Right renal pelvis (tissue), 4 donors: ENCODE results near the gene MMS19. TPM values are rescaled to one million over a fixed set of nuclear protein-coding genes. Genes with fewer than 3 reads are reported as not detected.
A peak's percentile ranks its signal among the peaks of the same experiment; 100 is the strongest.

Source experiments
- DNase-seq, 4 donors: peaks; one replicate each; pipeline ENCODE4 v3.0.0-alpha.2; 2013; ENCODE audit warnings: low read depth in 4 of 4, low spot score in 3 of 4, missing footprints in 1 of 4
- polyA plus RNA-seq, 4 donors: library from polyadenylated mRNA; unstranded; fragments of 120-200 nt; gene quantifications; one replicate each; pipeline ENCODE4 v1.2.1, GENCODE V29; 2013; ENCODE audit not compliant: insufficient read length in 4 of 4

Gene MMS19
- polyA plus RNA-seq, 4 donors = 80.3 to 88.4 (median 82.9) TPM

DNA sequence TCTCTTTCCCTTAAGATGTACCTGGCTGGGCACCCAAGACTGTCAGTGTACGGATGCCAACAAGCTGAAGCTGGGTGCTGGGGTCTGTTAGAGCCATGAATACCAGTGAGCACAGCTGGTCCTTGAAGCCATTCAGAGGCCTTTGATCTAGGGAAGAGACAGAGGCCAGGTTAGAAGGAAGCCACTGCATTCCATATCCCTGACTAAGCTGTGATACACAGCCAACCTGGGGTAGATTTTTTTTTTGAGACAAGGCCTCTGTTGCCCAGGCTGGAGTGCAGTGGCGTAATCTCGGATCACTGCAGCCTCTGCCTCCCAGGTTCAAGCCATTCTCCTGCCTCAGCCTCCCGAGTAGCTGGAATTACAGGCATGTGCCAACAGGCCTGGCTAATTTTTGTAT, 31.5 kb downstream of the MMS19 start:
- DNase-seq = no peak

DNA sequence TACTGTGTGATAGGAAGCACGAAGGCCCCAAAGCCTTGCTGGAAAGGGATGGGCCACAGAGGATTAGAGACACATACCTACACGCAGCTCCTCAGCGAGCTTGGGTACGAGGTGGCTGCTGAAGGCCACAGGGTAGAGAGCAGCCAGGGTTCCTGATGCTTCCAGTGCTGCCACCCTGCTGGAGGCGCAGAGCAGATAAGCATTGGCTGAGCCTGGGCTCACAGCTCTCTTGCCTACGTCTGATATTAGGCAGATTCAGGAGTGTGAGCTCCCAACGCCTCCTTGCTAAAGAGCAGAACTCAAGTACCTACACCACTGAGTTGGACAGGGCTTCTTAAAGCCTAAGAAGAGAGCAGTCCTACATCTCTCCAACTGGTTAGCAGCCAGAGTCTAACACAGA, 32.2 kb downstream of the MMS19 start:
- no peak for DNase-seq

DNA sequence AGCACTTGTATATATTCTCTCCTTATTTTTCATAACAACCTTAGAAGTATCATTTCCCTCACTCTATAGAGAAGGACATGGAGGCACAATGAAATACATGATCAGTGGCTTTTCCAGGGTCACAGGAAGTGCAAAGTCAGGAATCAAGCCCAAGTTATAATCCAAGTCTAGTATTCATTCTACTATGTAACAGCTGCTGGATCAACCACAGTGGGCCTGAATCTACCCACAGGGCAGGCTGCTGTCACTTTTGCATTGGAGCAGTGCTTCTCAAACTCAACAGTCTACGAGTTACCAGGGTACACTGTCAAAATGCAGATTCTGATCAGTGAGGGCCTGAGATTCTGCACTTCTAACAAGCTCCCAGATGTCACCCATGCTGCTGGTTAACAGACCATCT, 34.0 kb downstream of the MMS19 start:
- DNase-seq = no peak

DNA sequence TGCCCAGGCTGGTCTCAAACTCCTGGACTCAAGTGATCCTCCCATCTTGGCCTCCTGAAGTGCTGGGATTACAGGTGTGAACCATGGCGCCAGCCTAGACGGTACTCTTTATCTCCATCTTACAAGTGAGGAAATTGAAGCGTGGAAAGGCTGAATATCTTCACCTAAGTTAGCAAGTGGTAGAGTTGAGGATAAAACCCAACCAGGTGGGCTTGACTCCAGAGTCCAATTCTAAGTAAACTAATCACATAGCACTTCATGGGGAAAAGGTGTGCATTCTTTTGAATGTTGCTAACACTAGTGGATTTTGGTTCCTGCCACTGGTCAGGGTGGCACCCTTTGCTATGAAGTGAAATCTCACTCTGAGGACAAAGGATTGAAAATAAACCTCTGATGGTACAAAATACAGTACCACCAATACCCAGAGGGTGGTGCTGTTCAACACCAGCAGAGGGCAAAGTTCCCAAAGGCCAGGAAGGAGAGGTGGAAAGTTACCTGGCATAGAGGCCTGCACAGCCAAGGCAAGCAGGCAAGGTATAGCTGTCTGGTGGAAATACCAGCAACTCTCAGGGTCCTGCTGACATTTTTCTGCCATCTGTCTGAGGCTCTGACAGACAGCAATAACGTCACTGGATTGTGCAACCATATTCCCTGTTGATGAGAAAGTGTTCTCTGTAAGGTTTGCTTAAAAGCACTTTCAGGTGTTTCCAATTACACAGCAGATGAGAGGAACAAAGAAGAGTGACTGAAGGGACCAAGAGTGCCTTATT, 34.7 kb downstream of the MMS19 start:
- DNase-seq = peak in 3 of 4 donors; percentile 28 to 46 (median 37)

DNA sequence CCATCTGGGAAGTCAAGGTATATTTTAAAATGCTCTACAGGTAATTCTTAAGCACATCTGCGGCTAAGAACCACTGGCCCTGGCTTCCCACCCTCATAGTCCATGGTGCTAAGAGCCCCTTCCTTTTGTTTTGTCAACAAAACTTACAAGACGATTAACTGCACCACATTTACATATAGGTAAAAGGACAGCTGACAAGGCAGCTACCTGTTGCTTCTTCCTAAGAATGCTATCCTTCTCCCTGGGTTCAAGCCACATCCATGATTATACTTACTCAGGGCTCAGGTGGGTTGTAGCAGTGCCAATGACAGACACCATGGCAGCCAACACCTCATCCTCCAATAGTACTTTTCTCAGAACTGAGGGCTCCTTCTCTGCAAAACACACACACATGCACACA, 35.9 kb downstream of the MMS19 start:
- DNase-seq = no peak

DNA sequence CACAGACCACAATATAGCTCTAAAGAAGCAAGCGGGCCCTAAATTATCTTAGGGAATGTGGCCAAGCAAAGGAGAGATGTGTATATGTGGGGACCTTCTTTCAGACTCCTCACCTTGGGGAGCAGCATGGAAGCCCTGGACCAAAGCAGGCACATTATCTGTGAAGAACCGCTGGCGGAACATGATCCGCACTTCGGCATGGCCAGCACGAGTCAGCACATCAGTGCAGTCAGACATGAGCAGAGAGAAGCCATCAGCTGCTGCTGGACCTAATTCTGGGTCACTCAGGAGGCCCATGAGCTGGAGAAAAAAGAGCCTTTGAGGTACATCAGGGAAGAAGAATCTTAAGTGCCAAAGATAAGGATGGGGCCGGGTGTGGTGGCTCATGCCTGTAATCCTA, 38.3 kb downstream of the MMS19 start:
- DNase-seq = no peak

DNA sequence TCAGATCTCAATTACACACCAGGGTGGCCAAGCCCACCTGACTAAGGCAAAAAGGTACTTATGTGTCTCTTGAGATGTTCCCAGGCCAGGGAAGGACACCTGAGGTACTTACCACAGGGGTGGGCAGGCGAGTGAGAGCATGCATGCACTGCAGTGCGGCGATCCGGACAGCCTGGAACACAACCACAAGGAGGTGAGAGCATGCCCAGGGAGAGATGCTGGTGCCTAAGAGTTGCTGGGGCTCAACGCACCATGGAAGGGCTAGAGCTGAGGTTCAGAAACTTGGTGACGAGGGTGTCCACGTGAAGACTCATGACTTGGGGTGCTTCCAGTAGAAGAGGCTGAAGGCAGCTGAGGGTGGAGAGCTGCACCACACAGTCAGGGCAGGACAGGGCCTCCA, 39.1 kb downstream of the MMS19 start:
- DNase-seq = no peak

DNA sequence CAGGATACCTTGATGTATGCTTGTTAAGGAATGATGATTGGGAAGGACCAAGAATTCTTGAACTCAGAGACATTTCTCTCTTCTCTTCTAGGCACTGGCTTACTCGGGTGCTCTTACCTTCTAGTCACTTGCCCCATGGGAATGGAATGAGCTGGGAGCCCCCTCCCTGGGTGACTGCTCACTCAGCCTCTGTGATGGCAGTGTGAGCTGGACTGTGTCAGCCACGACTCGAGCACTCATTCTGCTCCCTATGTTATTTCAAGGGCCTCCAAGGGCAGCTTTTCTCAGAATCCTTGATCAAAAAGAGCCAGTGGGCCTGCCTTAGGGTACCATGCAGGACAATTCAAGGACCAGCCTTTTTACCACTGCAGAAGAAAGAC, 41.5 kb downstream of the MMS19 start:
- DNase-seq = no peak

DNA sequence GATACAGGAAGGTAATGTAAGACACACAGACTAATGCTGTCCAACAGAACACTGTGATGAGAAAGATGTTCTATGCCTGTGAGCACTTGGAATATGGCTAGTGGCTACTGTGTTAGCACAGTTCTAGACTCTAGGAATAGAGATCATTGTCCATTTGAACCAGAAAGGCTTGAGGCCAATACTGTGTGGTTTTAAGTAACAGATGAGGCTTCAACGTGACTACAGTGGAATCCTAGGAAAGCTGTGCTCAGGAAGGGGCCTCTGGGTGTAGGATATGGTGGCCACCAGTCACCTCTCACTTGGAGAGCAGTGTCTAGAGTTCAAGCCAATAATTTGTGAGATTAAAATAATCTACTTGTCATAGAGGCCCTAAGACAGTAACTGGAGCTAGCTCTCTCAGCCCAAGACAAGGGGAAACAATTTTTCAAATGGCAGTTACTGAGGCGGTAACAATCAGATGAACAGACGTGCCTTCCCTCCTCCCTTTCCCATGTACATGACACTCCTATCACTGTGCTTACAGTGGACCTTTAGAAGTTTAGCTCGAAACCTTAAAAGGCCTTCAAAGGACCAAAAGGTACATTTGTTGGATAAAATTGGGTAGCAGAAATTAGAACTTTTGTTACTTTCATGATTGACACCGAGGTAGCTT, 42.1 kb downstream of the MMS19 start:
- DNase-seq = no peak

DNA sequence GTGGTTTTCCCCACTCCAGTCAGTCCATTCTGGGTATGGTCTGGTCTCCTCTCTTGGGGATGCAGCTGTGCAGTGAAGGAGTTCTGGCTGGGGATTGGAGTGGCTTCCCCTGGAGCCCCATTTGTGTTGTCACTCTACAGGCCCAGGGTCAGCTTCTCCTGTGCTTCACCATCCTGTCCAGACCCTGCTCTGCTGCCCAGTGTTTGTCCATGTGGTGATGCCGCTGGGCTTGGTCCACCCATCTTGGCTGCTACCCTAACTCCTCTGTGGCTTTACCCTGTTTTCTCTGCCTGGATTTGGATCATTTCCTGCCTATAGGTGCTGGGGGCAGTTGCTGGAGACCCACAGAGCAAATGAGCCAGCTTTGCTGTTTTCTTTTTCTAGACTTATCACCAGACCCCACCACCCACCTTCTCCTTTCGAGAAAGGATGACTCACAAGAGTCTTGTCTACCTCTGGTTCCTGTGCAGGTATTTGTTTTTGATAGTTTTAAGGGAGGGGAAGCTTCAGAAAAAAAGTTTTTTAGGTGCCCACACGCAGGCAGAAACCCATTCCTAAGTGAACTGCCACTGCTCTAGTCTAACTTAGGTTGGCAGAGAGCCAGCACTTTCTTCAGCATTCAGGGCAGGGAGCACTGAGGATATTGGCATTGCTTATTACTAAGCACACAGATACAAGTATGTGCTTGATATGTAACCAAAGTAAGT, 43.7 kb downstream of the MMS19 start:
- no peak for DNase-seq

DNA sequence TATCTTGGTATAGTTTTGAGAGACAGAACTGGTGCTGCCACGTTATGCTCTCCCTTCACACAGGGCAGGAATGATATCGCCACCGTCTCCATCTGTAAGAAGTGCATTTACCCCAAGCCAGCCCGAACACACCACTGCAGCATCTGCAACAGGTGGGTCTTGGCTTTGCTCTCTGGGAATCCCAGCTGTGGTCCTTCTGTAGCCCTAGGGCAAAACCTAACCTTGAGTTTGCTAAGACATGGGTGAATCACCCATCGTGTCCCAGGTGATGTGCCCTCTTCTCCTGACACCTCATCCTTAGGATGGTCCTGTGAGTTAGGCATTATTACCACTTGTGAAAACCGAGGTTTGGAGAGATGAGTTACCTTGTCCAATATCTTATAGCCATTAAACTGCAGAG, 45.9 kb downstream of the MMS19 start:
- no peak for DNase-seq

DNA sequence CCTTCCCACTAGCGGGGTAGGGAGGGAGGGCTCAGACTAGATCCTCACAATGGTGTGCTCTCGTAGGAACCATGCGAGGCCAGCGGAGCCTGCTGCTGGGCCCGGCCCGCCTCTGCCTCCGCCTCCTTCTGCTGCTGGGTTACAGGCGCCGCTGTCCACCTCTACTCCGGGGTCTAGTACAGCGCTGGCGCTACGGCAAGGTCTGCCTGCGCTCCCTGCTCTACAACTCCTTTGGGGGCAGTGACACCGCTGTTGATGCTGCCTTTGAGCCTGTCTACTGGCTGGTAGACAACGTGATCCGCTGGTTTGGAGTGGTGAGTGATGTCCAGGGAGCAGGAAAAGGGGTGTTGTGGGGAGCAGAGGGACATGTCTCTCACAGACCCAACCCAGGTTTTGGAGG, 46.6 kb downstream of the MMS19 start:
- DNase-seq = no peak

DNA sequence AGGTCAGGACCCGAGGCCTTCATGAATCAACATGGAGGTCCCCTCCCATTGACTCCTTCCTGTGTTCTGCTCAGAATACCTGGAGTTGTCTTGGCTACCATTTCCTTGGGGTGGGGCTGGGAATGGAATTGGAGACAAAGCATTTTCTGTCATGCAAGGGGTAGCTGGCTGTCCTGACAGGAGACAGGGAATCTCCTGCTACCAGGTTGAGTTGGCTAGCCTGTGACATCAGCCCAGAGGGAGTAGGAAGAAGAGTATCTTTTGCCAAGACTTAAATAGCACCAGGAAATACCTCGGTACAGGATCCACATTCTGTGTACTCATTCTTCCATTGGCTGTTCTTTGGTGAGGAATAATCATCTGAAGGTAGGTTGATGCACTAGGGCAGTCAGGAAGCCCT, 47.4 kb downstream of the MMS19 start:
- no peak for DNase-seq

DNA sequence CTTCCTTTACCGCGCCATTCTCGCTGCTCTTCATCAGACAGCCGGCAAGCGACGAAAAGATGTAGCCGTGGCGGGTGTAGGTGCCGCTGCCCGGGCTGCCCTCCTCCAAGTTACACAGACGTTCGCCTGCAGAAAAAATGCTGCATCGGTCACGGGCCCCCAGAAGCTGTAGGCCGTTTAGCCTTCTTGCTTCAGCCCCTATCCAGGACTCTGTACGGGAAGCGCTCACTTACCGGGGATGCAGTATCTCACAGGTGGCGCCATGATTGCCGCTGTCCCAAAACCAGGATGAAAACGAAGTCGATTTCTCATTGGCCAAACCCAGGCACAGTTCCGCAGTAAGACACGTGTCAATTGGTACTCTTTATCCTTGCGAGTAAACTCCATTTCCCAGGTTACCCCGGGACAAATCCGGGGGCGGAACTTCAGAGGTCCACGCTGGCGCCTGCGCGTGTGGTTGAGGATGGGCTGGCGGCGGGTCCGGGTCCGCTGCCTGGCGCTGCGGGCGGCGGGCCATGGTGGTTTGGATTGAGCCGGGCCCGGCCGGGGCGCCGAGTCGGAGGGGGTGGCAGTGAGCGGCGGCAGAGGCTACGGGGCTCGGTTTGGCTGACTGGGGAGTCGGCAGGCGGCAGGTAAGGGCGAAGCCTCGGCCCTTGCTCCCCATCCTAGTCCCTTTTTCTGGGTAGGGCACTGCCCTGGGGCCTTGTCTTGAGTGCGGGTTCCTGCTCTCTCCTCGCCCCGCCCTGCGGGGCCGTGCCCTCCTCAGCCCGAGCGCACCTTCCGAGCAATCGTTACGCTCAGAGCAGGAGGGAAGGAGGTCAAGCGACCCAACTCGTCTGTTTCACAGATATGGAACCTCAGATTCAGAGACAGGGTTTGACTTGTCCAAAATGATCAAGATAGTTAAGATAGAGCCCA, 52.2 kb downstream of the MMS19 start, which contains the start of the genes EXOSC1 and ZDHHC16:
EXOSC1 (minus strand) TSS at position 285 of the 918 bp plus-strand sequence; CDS start at position 264, 21 bp downstream.
ZDHHC16 (plus strand) TSS at position 454 of the 918 bp plus-strand sequence. CDS start 5,501 bp downstream, outside the sequence.
- DNase-seq = peak; percentile 79 to 93 (median 92)

DNA sequence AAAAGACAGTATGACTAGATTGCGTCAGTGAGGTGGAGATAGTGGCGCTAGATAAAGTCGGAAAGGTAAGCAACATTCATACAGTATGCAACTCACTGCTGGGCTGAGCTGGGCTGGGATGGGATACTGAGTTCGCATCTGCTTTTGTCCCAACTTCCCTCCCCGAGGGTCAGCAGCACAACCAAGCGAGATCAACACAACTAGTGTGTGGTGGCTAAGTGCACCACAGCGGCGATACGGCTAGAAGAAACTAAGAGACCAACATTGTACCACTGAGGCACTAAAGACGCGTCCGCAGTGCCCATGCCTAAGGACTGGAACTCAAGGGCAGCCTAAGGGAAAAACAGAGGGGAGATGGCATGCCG, 52.9 kb downstream of the MMS19 start:
- DNase-seq = no peak

DNA sequence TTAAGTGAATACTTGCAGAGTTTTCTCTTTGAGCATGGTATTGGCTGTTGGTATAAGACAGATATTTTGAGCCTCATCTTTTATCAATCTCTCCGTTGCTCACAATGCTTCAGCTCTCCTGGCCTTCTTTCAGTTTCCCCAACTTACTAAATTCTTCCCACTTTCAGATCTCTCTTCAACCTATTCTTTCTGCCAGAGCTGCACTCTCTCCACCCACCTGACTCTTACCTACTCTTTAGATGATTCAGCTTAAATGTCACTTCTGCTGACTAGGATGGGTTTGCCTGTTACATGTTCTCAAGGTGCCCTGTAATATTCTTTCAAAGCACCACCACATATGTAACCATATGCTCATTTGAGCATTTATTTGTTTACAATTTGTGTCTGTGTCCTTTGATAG, 54.0 kb downstream of the MMS19 start:
- DNase-seq = no peak

DNA sequence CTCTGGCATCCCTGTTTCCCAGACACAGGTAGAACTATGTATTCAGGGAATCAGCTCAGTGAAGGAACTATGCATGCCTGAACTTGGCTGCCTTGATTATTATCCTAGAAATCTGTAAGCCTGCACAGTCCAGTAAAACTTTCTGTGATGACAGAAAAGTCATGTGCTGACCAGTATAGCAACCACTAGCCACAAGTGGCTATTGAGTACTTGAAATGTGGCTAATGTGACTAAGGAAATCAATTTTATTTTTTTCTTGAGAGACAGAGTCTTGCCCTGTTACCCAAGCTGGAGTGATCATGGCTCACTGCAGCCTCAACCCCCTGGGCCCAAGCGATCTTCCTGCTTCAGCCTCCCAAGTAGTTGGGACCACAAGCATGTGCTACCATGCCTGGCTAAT, 55.9 kb downstream of the MMS19 start:
- DNase-seq = no peak

DNA sequence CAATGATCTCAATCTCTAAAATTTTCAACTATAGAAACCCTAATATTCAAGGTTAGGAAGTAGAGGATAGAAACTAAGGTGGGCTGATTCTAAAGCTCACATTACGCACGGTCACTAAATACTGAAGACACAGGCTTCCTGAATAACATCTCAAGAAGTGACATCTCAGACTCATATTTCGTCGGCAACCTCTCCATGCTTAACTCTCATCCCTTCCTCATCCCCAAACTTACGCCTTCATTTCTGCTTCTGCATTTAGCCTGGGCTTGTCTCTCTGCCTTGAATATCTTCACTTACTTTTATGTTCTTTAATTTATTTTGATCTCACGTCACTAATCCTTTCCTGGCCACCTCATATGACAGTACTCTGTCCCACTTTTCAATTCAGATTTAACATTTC, 63.0 kb downstream of the MMS19 start:
- no peak for DNase-seq

DNA sequence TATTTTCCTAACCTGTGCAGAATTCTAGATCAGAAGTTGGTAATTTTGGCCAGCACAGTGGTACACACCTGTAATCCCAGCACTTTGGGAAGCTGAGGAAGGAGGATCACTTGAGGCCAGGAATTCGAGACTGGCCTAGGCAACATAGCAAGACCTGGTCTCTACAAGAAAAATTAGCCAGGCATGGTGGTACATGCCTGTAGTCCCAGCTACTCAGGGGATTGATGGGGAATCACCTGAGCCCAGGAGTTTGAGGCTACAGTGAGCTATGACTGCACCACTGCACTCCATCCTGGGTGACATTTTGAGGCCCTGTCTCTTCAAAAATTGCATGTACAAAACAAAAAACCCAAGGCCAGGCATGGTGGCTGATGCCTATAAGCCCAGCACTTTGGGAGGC, 63.7 kb downstream of the MMS19 start:
- no peak for DNase-seq

DNA sequence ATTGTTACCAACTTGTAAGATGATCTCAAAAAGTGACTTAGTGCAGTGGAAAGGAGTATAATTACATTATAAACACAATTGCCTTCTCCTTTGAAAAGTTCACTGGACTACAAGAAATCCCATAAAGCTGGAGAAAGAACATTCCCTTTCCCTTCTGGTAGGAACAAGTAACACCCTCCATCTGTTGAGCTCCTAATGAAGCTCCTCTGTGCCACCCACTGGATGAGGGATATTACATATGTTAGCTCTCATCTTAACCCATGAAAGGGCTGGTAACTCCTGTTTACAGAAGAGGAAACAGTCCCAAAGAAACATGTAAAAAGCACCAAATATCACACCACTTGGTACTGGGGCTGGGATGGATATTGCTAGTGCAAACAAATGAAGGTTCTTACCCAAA, 64.2 kb downstream of the MMS19 start:
- no peak for DNase-seq

DNA sequence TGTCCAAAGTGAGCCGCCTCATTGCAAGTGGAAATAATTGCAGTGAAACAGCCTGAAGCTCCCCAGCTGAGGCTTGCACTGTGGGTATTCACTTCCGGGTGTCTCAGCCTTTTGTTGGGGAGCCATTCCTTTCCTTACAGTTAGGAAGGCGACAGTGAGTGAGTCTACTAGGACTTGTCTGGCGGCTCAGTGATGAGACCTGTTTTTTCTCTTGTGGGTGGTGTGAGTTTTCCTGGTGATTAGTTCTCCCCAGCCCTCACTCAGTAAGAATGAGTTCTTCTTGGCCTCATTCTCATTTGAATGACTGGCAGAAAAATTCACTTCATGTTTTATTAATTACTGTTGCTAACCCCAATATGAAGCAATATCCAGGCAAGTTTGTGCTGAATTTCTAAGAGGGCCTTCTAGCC, 69.6 kb downstream of the MMS19 start:
- no peak for DNase-seq
